T-cell (primary cell): ENCODE data around the gene RAET1E. TPM values are rescaled to one million over a fixed set of nuclear protein-coding genes. Genes with fewer than 3 reads are reported as not detected.

Experiments
- ATAC-seq, 4 experiments: fragments of 200-7000 bp in 3 of 4; fragments of 150-1000 bp in 1 of 4; cut with Tn5 transposase; replicated peaks in 1 of 4; 1 replicate in 3 of 4; 2 replicates in 1 of 4; pipeline ENCODE4 v1.10.0; 2021; ENCODE audit warnings: moderate library complexity in 3 of 4, mild to moderate bottlenecking in 2 of 4, moderate number of reproducible peaks in 1 of 4
- CTCF ChIA-PET, 2 donors: fragments of 300-600 bp; sonication (Branson Sonifier 250); formaldehyde crosslinking; loops; one replicate each; lab custom pipeline; 2022; ENCODE audit warnings: antibody characterized with exemption in 2 of 2; lab: Charles Lee
- POLR2A ChIA-PET, 2 donors: fragments of 300-600 bp; sonication (Branson Sonifier 250); formaldehyde crosslinking; loops; one replicate each; lab custom pipeline; 2022; ENCODE audit warnings: antibody characterized with exemption in 2 of 2; lab: Charles Lee
- DNase-seq, 35 experiments: peaks; one replicate each; pipeline versions ENCODE4 v3.0.0 to v3.0.0-alpha.2; 2013 to 2023
- H3K27ac ChIP-seq: one replicate; pipeline ENCODE4 v1.5.1; 2013; ENCODE audit warnings: low read length
- H3K27me3 ChIP-seq, 2 experiments: replicated peaks in 1 of 2; 1 replicate in 1 of 2; 2 replicates in 1 of 2; pipeline versions ENCODE4 v1.6.1 to v1.7.0; 2013; ENCODE audit warnings: low read length in 1 of 2, mixed read lengths in 1 of 2; ENCODE audit not compliant: control insufficient read depth in 2 of 2, insufficient read depth in 2 of 2; ENCODE audit errors: extremely low read depth in 1 of 2
- H3K36me3 ChIP-seq, 2 donors: 1 replicate in 1 of 2; 2 replicates in 1 of 2; pipeline versions ENCODE4 v1.6.1 to v1.7.0; 2013; ENCODE audit warnings: low read length in 1 of 2; ENCODE audit not compliant: control insufficient read depth in 2 of 2, insufficient read depth in 1 of 2; ENCODE audit errors: extremely low read depth in 1 of 2
- H3K4me1 ChIP-seq, 2 experiments: 1 replicate in 1 of 2; 2 replicates in 1 of 2; pipeline versions ENCODE4 v1.6.1 to v1.7.0; 2013; ENCODE audit warnings: low read length in 2 of 2, mixed read lengths in 1 of 2; ENCODE audit not compliant: insufficient read depth in 2 of 2, control insufficient read depth in 1 of 2; ENCODE audit errors: extremely low read depth in 1 of 2
- H3K4me3 ChIP-seq, 2 donors: 1 replicate in 1 of 2; 2 replicates in 1 of 2; pipeline versions ENCODE4 v1.5.1 to v1.7.0; 2013; ENCODE audit warnings: mild to moderate bottlenecking in 2 of 2, low read length in 1 of 2, moderate library complexity in 1 of 2; ENCODE audit not compliant: control insufficient read depth in 1 of 2; ENCODE audit errors: extremely low read depth in 1 of 2
- H3K9me3 ChIP-seq: 2 replicates; pipeline ENCODE4 v1.7.0; 2013
- H3K27ac Mint-ChIP-seq, 2 donors: one replicate each; pipeline ENCODE4 v1.8.0; 2020 to 2021; ENCODE audit warnings: mild to moderate bottlenecking in 2 of 2, mixed read lengths in 2 of 2
- H3K27me3 Mint-ChIP-seq, 2 donors: one replicate each; pipeline ENCODE4 v1.8.0; 2021 to 2022; ENCODE audit warnings: mixed read lengths in 2 of 2
- H3K36me3 Mint-ChIP-seq: one replicate; pipeline ENCODE4 v1.8.0; 2021; ENCODE audit warnings: mixed read lengths
- H3K4me1 Mint-ChIP-seq, 3 donors: one replicate each; pipeline ENCODE4 v1.8.0; 2020 to 2022; ENCODE audit warnings: mixed read lengths in 3 of 3, mild to moderate bottlenecking in 1 of 3
- H3K4me3 Mint-ChIP-seq, 3 donors: one replicate each; pipeline ENCODE4 v1.8.0; 2020 to 2022; ENCODE audit warnings: mild to moderate bottlenecking in 3 of 3, mixed read lengths in 3 of 3, moderate library complexity in 3 of 3
- H3K9me3 Mint-ChIP-seq, 3 donors: one replicate each; pipeline ENCODE4 v1.8.0; 2020 to 2022; ENCODE audit warnings: mixed read lengths in 3 of 3
- WGBS: methylation state at CpG from one replicate; pipeline ENCODE4 v1.1.5; 2013; ENCODE audit warnings: missing lambda C conversion rate; ENCODE audit not compliant: insufficient coverage; 5-methylcytosine and 5-hydroxymethylcytosine counted together
- total RNA-seq, 35 experiments: library from RNA in 6 of 35; stranded (reverse) in 6 of 35; fragments of 120-200 nt in 1 of 35; gene quantifications; one replicate each; pipeline versions ENCODE4 v1.2.1 to v1.2.4 and lab custom pipeline; 2013 to 2026

Gene RAET1E
- total RNA-seq, 5 donors from 2014 or later (not counting 1 experiment from before 2014, with no cell fraction given) = not detected

DNA sequence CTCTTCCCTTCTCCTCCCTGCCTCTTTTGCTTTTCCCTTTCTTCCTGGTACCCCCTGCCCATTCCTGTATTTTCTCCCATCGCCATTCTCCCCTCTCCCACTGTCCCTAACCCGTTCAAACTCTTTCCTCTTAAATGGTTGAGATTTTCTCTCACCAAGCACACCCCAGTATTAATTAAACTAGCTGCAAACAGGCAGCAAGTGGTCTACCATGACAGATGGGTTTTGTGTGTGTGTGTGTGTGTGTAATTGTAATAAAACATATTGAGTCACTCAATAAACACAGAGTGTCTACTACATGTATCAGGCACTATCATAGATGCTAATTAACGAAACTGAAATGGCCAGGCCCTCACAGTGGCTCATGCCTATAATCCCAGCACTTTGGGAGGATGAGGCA is 6.7 kb downstream of the RAET1E start:
- Mint-ChIP-seq H3K27ac (no peak overlapping the region), H3K4me1 (peaks cover 6 to 9% (median 9%) of the 10 kb centered on the region in 3 donors), H3K4me3 (no peak overlapping the region), H3K27me3 (peaks cover 12 to 27% of the 10 kb centered on the region in 2 donors), H3K9me3 (no peaks in the 10 kb centered on the region), H3K36me3 (no peaks in the 10 kb centered on the region)
- CTCF ChIA-PET = no interaction called here
- Histone ChIP-seq H3K27me3 (peaks cover 0 to 4% of the 10 kb centered on the region in 2 experiments), H3K36me3 (no peaks in the 10 kb centered on the region), H3K4me3 (no peak overlapping the region), H3K9me3 (no peaks in the 10 kb centered on the region), H3K27ac (no peak overlapping the region), H3K4me1 (peaks cover 0 to 9% of the 10 kb centered on the region in 2 experiments)
- POLR2A ChIA-PET = no interaction called here
- no peak for ATAC-seq
- WGBS = no CpG with 5 or more reads among the region's 3 CpGs
- no peak for DNase-seq

DNA sequence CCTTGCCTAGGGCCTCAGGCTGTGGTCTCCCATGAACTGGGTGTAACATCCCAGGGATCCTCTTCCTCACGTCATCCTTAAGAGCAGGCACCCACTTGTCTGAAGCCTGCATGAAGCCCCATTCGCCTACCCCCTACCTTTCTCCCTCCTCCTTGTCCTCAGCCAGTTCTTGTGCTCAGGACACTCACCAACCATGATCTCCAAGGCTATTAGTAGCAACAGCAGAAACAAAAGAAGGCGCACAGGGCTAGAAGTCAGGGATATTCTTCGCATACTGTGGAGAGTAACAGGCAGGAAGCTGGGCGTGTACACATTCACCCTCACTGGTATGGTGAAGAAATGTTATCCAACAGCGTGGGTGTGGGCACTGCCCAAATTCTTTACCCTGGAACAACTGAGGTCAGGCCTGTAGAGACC is 7.3 kb downstream of the RAET1E start:
- Histone ChIP-seq H3K9me3 (no peaks in the 10 kb centered on the region), H3K36me3 (no peaks in the 10 kb centered on the region), H3K4me3 (no peak overlapping the region), H3K4me1 (peaks cover 0 to 4% of the 10 kb centered on the region in 2 experiments), H3K27ac (no peak overlapping the region), H3K27me3 (peaks cover 0 to 4% of the 10 kb centered on the region in 2 experiments)
- Mint-ChIP-seq H3K9me3 (no peaks in the 10 kb centered on the region), H3K27me3 (peaks cover 12 to 27% of the 10 kb centered on the region in 2 donors), H3K36me3 (no peaks in the 10 kb centered on the region), H3K4me1 (peaks cover 1 to 3% (median 3%) of the 10 kb centered on the region in 3 donors), H3K4me3 (no peak overlapping the region), H3K27ac (no peak overlapping the region)
- 82% methylated on average over 2 of the region's 6 CpGs for WGBS
- POLR2A ChIA-PET = no interaction called here
- DNase-seq (no peak), ATAC-seq (no peak)
- CTCF ChIA-PET = no interaction called here

DNA sequence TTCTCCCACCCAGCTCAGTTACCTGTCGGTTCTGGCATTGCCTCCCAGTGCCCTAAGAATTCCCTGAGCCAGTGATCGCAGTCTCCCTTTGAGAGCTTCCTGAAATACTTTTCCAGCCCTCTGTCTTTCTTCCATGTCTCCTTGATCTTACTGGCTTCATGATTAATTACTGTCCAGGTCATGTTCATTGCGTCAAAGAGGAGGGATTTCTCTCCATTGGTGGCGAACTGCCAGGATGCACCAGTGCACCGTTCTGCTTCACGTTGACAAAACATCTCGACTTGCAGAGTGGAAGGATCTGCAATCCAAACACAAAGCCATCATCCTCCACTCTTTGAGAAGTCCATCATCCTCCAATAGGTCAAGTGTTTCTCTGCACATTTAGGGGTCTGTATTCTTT is 8.6 kb downstream of the RAET1E start:
- Histone ChIP-seq H3K4me3 (no peak overlapping the region), H3K4me1 (no peaks in the 10 kb centered on the region), H3K27ac (no peak overlapping the region), H3K9me3 (no peaks in the 10 kb centered on the region), H3K27me3 (peaks cover 0 to 9% of the 10 kb centered on the region in 2 experiments), H3K36me3 (no peaks in the 10 kb centered on the region)
- 66% methylated on average over 6 of the region's 7 CpGs for WGBS
- DNase-seq = no peak
- ATAC-seq = no peak
- Mint-ChIP-seq H3K4me3 (no peak overlapping the region), H3K36me3 (no peaks in the 10 kb centered on the region), H3K27ac (no peak overlapping the region), H3K9me3 (no peaks in the 10 kb centered on the region), H3K4me1 (no peaks in the 10 kb centered on the region), H3K27me3 (peaks cover 12 to 22% of the 10 kb centered on the region in 2 donors)
- ChIA-PET POLR2A (no interaction called here), CTCF (no interaction called here)

DNA sequence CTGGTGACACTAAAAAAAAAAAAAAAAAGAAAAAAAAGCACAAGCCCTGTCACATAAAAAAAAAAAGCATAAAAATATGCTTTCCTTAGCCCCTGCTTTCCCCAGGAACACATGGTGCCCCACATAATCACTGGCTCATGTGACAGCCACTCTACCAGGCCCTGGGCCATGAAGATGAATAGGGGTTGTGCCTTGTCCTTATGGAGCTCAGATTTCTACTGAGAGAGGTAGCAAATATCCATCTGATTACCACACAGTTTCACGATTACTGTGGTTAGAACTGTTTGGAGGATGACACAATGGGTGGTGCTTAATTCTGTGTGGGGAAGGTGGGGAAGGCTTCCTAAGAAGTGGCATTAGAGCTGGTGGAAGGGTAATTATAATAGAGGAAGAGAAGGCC is 9.3 kb downstream of the RAET1E start:
- ChIA-PET CTCF (no interaction called here), POLR2A (no interaction called here)
- no peak for DNase-seq
- Mint-ChIP-seq H3K9me3 (no peaks in the 10 kb centered on the region), H3K36me3 (no peaks in the 10 kb centered on the region), H3K27ac (no peak overlapping the region), H3K4me3 (no peak overlapping the region), H3K27me3 (peaks cover 12 to 24% of the 10 kb centered on the region in 2 donors), H3K4me1 (no peaks in the 10 kb centered on the region)
- ATAC-seq = no peak
- Histone ChIP-seq H3K27ac (no peak overlapping the region), H3K4me1 (no peaks in the 10 kb centered on the region), H3K9me3 (no peaks in the 10 kb centered on the region), H3K36me3 (no peaks in the 10 kb centered on the region), H3K4me3 (no peak overlapping the region), H3K27me3 (peaks cover 0 to 9% of the 10 kb centered on the region in 2 experiments)
- no CpG with 5 or more reads among the region's 1 CpG for WGBS

- H3K9me3 ChIP-seq = no peaks in the 10 kb centered on the region
- no peak overlapping the region for H3K4me3 ChIP-seq
- no peaks in the 10 kb centered on the region for H3K9me3 Mint-ChIP-seq
- no peak overlapping the region for H3K27ac ChIP-seq
- H3K4me1 Mint-ChIP-seq = no peaks in the 10 kb centered on the region
- H3K27ac Mint-ChIP-seq = no peak overlapping the region
- no peaks in the 10 kb centered on the region for H3K36me3 Mint-ChIP-seq
- peaks cover 0 to 9% of the 10 kb centered on the region in 2 experiments for H3K27me3 ChIP-seq
- no peak for ATAC-seq
- no peak overlapping the region for H3K4me3 Mint-ChIP-seq
- no peaks in the 10 kb centered on the region for H3K36me3 ChIP-seq
- ChIA-PET CTCF (no interaction called here), POLR2A (no interaction called here)
- DNase-seq = no peak
- H3K27me3 Mint-ChIP-seq = peaks cover 12 to 22% of the 10 kb centered on the region in 2 donors
- H3K4me1 ChIP-seq = no peaks in the 10 kb centered on the region
- 90% methylated on average over 2 of the region's 9 CpGs for WGBS
These were observed 9.8 kb downstream of the RAET1E start for GRCh38 chr6:149888093-149888492.

DNA sequence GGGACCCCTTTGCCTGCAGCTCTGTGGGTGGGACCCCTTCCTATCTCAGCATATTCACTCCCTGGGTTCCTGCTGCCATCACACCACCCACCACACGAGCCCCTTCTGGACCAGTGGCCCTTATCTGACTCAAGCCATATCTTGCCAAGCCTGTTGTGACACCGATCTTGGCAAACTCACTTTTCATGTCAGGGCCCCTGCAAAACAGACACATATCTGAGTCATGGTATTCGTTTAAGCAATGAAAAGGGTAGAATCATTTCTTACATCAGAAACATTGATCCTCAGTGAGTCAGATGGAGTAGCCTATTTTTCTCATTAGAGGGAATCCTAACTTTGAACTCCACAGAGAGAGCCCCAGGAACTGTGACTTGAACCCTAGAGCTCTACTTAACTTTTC is 10.6 kb downstream of the RAET1E start:
- Histone ChIP-seq H3K36me3 (no peaks in the 10 kb centered on the region), H3K4me3 (no peak overlapping the region), H3K27me3 (peaks cover 0 to 12% of the 10 kb centered on the region in 2 experiments), H3K9me3 (no peaks in the 10 kb centered on the region), H3K4me1 (no peaks in the 10 kb centered on the region), H3K27ac (no peak overlapping the region)
- Mint-ChIP-seq H3K4me1 (no peaks in the 10 kb centered on the region), H3K27me3 (peaks cover 12 to 22% of the 10 kb centered on the region in 2 donors), H3K4me3 (no peak overlapping the region), H3K27ac (no peak overlapping the region), H3K36me3 (no peaks in the 10 kb centered on the region), H3K9me3 (no peaks in the 10 kb centered on the region)
- DNase-seq = no peak
- no peak for ATAC-seq
- CTCF ChIA-PET = no interaction called here
- POLR2A ChIA-PET = no interaction called here
- no CpG with 5 or more reads among the region's 3 CpGs for WGBS

DNA sequence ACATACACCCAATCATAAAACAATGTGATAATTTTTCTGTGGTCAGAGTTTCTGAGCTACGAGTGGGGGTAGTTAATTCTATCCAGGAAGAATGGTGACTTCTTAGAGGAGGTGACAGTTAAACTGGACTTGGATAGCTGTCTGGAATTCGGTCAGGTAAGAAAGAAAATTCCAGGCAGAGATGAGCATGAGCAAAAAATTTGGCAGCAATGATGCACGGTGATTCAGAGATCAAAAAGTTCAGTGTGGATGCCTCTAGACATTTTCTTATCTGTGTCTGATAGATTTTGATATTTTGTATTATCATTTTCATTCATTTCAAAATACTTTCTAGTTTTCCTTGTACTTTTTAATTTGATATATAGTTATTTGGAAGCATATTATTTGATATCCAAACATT is 12.0 kb downstream of the RAET1E start:
- H3K27me3 Mint-ChIP-seq = peaks cover 17 to 29% of the 10 kb centered on the region in 2 donors
- no peak overlapping the region for H3K27ac ChIP-seq
- peaks cover 0 to 18% of the 10 kb centered on the region in 2 experiments for H3K27me3 ChIP-seq
- H3K9me3 ChIP-seq = no peaks in the 10 kb centered on the region
- no peaks in the 10 kb centered on the region for H3K36me3 Mint-ChIP-seq
- ATAC-seq = no peak
- ChIA-PET POLR2A (no interaction called here), CTCF (no interaction called here)
- no peak for DNase-seq
- H3K9me3 Mint-ChIP-seq = no peaks in the 10 kb centered on the region
- no peak overlapping the region for H3K27ac Mint-ChIP-seq
- no peak overlapping the region for H3K4me3 ChIP-seq
- no peaks in the 10 kb centered on the region for H3K36me3 ChIP-seq
- no peaks in the 10 kb centered on the region for H3K4me1 ChIP-seq
- no peaks in the 10 kb centered on the region for H3K4me1 Mint-ChIP-seq
- no peak overlapping the region for H3K4me3 Mint-ChIP-seq
- no CpG with 5 or more reads among the region's 3 CpGs for WGBS
